Activated T-helper 2 cell treated with anti-CD3 and anti-CD28 coated beads, Interferon-gamma antibody, Interleukin-2, Interleukin-4, amounts not matched to agents 10 μg/mL and 5 μg/mL and 100 μg/mL, durations not matched to agents 14 hours and 24 hours and 36 hours (primary cell): ENCODE measurements around the gene ZNF222. TPM values are rescaled to one million over a fixed set of nuclear protein-coding genes. Genes with fewer than 3 reads are reported as not detected.

Experiments
- DNase-seq: peaks from one replicate; pipeline ENCODE4 v3.0.0; 2021; ENCODE audit warnings: low spot score
- H3K27ac Mint-ChIP-seq: one replicate; pipeline ENCODE4 v1.8.0; 2021; ENCODE audit warnings: mixed read lengths
- H3K27me3 Mint-ChIP-seq: one replicate; pipeline ENCODE4 v1.8.0; 2021; ENCODE audit warnings: low read depth, mixed read lengths
- H3K36me3 Mint-ChIP-seq: one replicate; pipeline ENCODE4 v1.8.0; 2021; ENCODE audit warnings: low read depth, mixed read lengths
- H3K4me1 Mint-ChIP-seq: one replicate; pipeline ENCODE4 v1.8.0; 2021; ENCODE audit warnings: low read depth, mixed read lengths
- H3K4me3 Mint-ChIP-seq: one replicate; pipeline ENCODE4 v1.8.0; 2021; ENCODE audit warnings: low read depth, mild to moderate bottlenecking, moderate library complexity, mixed read lengths
- H3K9me3 Mint-ChIP-seq: one replicate; pipeline ENCODE4 v1.8.0; 2021; ENCODE audit warnings: mixed read lengths
- intact Hi-C: fragments of 100-400 bp; cut with micrococcal nuclease; formaldehyde crosslinking; loops from one replicate; pipeline ENCODE4 v1.15.1; 2023
- total RNA-seq: library from RNA; stranded (reverse); gene quantifications from 2 replicates; pipeline ENCODE4 v1.2.3, GENCODE V29; 2022

Gene ZNF222
- total RNA-seq = 0.99 and 1.8 TPM in 2 replicates

GRCh38 chr19:44025217-44025936, at the start of gene ZNF222:
ZNF222 (plus strand) TSS chr19:44025379; CDS start chr19:44025437, 58 bp downstream.
- peak within 1 kb of the TSS; percentile 95 for H3K4me3 Mint-ChIP-seq
- peak within 1 kb of the TSS; percentile 70 for H3K27ac Mint-ChIP-seq
- peak; percentile 74 for DNase-seq
- no peaks in the 10 kb centered on the region for H3K27me3 Mint-ChIP-seq
- peaks cover 54% of the 10 kb centered on the region for H3K36me3 Mint-ChIP-seq
- H3K9me3 Mint-ChIP-seq = peaks cover 61% of the 10 kb centered on the region
- peaks cover 15% of the 10 kb centered on the region for H3K4me1 Mint-ChIP-seq
- intact Hi-C loops = loop anchor here (1.0 kb wide), 2 partner anchors 23 to 47 kb away; partner anchors contain the start of genes ZNF230 and ZNF284

- intact Hi-C loops = no loop called here
- DNase-seq = no peak
- no peaks in the 10 kb centered on the region for H3K27me3 Mint-ChIP-seq
- no peak overlapping the region for H3K4me3 Mint-ChIP-seq
- no peak overlapping the region for H3K27ac Mint-ChIP-seq
- peaks cover 4% of the 10 kb centered on the region for H3K36me3 Mint-ChIP-seq
- no peaks in the 10 kb centered on the region for H3K4me1 Mint-ChIP-seq
- H3K9me3 Mint-ChIP-seq = peaks cover 71% of the 10 kb centered on the region
Observed at GRCh38 chr19:43976732-43977131, 48.4 kb upstream of the ZNF222 start.

- intact Hi-C loops = loop anchor here (5.0 kb wide), 1 partner anchor 89 kb away; the partner anchor contains the start of gene ZNF284
- peaks cover 15% of the 10 kb centered on the region for H3K36me3 Mint-ChIP-seq
- no peak overlapping the region for H3K27ac Mint-ChIP-seq
Observed at GRCh38 chr19:43983544-43983911, 41.7 kb upstream of the ZNF222 start.

GRCh38 chr19:43983912-43984686, 41.1 kb upstream of the ZNF222 start, which contains the start of gene ZNF155:
ZNF155 (plus strand) TSS chr19:43984188; CDS start chr19:43988544, 4,356 bp downstream.
- H3K9me3 Mint-ChIP-seq = peaks cover 41% of the 10 kb centered on the region
- peak within 1 kb of the TSS; percentile 90 for H3K27ac Mint-ChIP-seq
- peak; percentile 59 for DNase-seq
- H3K4me3 Mint-ChIP-seq = peak within 1 kb of the TSS; percentile 95
- peaks cover 21% of the 10 kb centered on the region for H3K36me3 Mint-ChIP-seq
- intact Hi-C loops = loop anchor here (1.0 to 5.0 kb wide), 3 partner anchors 18 to 88 kb away; partner anchors contain the start of genes ZNF230, ZNF284 and ZNF45
- H3K4me1 Mint-ChIP-seq = peaks cover 9% of the 10 kb centered on the region
- H3K27me3 Mint-ChIP-seq = no peaks in the 10 kb centered on the region

More at GRCh38 chr19:43983544-43983911, 41.7 kb upstream of the ZNF222 start:
- peaks cover 9% of the 10 kb centered on the region for H3K4me1 Mint-ChIP-seq
- H3K4me3 Mint-ChIP-seq = peak overlapping the region; percentile 78
- no peak for DNase-seq
- H3K27me3 Mint-ChIP-seq = no peaks in the 10 kb centered on the region
- peaks cover 40% of the 10 kb centered on the region for H3K9me3 Mint-ChIP-seq

- DNase-seq = no peak
Observed at GRCh38 chr19:43984687-43985000, 40.5 kb upstream of the ZNF222 start.

GRCh38 chr19:43997631-43998290, 27.4 kb upstream of the ZNF222 start:
- intact Hi-C loops = no loop called here
- Mint-ChIP-seq H3K27ac (no peak overlapping the region), H3K36me3 (peaks cover 63% of the 10 kb centered on the region), H3K4me3 (no peak overlapping the region), H3K9me3 (peaks cover 56% of the 10 kb centered on the region), H3K27me3 (no peaks in the 10 kb centered on the region), H3K4me1 (peaks cover 9% of the 10 kb centered on the region)
- DNase-seq = no peak

More at GRCh38 chr19:43984687-43985000, 40.5 kb upstream of the ZNF222 start:
- H3K4me3 Mint-ChIP-seq = peak overlapping the region; percentile 95
- peaks cover 26% of the 10 kb centered on the region for H3K36me3 Mint-ChIP-seq
- intact Hi-C loops = loop anchor here (1.0 to 5.0 kb wide), 3 partner anchors 18 to 88 kb away; partner anchors contain the start of genes ZNF230, ZNF284 and ZNF45
- H3K27ac Mint-ChIP-seq = peak overlapping the region; percentile 68
- no peaks in the 10 kb centered on the region for H3K27me3 Mint-ChIP-seq
- H3K9me3 Mint-ChIP-seq = peaks cover 43% of the 10 kb centered on the region
- H3K4me1 Mint-ChIP-seq = peaks cover 9% of the 10 kb centered on the region

GRCh38 chr19:44002212-44002565, 23.0 kb upstream of the ZNF222 start:
- H3K36me3 Mint-ChIP-seq = peaks cover 43% of the 10 kb centered on the region
- peaks cover 52% of the 10 kb centered on the region for H3K9me3 Mint-ChIP-seq
- peaks cover 15% of the 10 kb centered on the region for H3K4me1 Mint-ChIP-seq
- H3K27ac Mint-ChIP-seq = peak overlapping the region; percentile 97
- peak overlapping the region; percentile 100 for H3K4me3 Mint-ChIP-seq
- no peaks in the 10 kb centered on the region for H3K27me3 Mint-ChIP-seq
- intact Hi-C loops = loop anchor here (1.0 to 10.0 kb wide), 9 partner anchors 18 to 211 kb away; partner anchors contain the start of genes ZNF155, ZNF222, ZNF224 and ZNF225
- DNase-seq = no peak

GRCh38 chr19:44002566-44003460, 22.4 kb upstream of the ZNF222 start, which contains the start of gene ZNF230:
ZNF230 (plus strand) TSS chr19:44002957; CDS start chr19:44007079, 4,122 bp downstream.
- Mint-ChIP-seq H3K36me3 (peaks cover 46% of the 10 kb centered on the region), H3K4me1 (peaks cover 15% of the 10 kb centered on the region), H3K27ac (peak within 1 kb of the TSS; percentile 97), H3K9me3 (peaks cover 53% of the 10 kb centered on the region), H3K27me3 (no peaks in the 10 kb centered on the region), H3K4me3 (peak within 1 kb of the TSS; percentile 100)
- peak; percentile 81 for DNase-seq
- intact Hi-C loops = loop anchor here (1.0 to 10.0 kb wide), 9 partner anchors 19 to 210 kb away; partner anchors contain the start of genes ZNF155, ZNF222, ZNF224 and ZNF225

- H3K27me3 Mint-ChIP-seq = no peaks in the 10 kb centered on the region
- intact Hi-C loops = loop anchor here (2.0 to 10.0 kb wide), 4 partner anchors 47 to 161 kb away; partner anchors contain the start of genes ZNF224, ZNF226 and ZNF284
- peak overlapping the region; percentile 100 for H3K4me3 Mint-ChIP-seq
- H3K9me3 Mint-ChIP-seq = peaks cover 53% of the 10 kb centered on the region
- DNase-seq = no peak
- H3K4me1 Mint-ChIP-seq = peaks cover 15% of the 10 kb centered on the region
- H3K36me3 Mint-ChIP-seq = peaks cover 47% of the 10 kb centered on the region
- H3K27ac Mint-ChIP-seq = peak overlapping the region; percentile 97
Observed at GRCh38 chr19:44003461-44004009, 21.6 kb upstream of the ZNF222 start.

GRCh38 chr19:44005973-44006372, 19.2 kb upstream of the ZNF222 start:
- peaks cover 57% of the 10 kb centered on the region for H3K9me3 Mint-ChIP-seq
- no peak overlapping the region for H3K27ac Mint-ChIP-seq
- H3K4me1 Mint-ChIP-seq = peaks cover 15% of the 10 kb centered on the region
- H3K36me3 Mint-ChIP-seq = peaks cover 68% of the 10 kb centered on the region
- no peak for DNase-seq
- no peak overlapping the region for H3K4me3 Mint-ChIP-seq
- no peaks in the 10 kb centered on the region for H3K27me3 Mint-ChIP-seq
- intact Hi-C loops = loop anchor here (10.0 kb wide), 1 partner anchor 159 kb away; the partner anchor contains the start of gene ZNF226

- no peak overlapping the region for H3K27ac Mint-ChIP-seq
- H3K36me3 Mint-ChIP-seq = peaks cover 73% of the 10 kb centered on the region
- H3K4me3 Mint-ChIP-seq = no peak overlapping the region
- H3K4me1 Mint-ChIP-seq = peaks cover 8% of the 10 kb centered on the region
- no peak for DNase-seq
- peaks cover 62% of the 10 kb centered on the region for H3K9me3 Mint-ChIP-seq
- intact Hi-C loops = loop anchor here (10.0 kb wide), 1 partner anchor 157 kb away; the partner anchor contains the start of gene ZNF226
- H3K27me3 Mint-ChIP-seq = no peaks in the 10 kb centered on the region
Observed at GRCh38 chr19:44007473-44007872, 17.7 kb upstream of the ZNF222 start.
